Progenitor cell of endocrine pancreas (in vitro differentiated cells): ENCODE measurements around the gene PRSS53. TPM values are rescaled to one million over a fixed set of nuclear protein-coding genes. Genes with fewer than 3 reads are reported as not detected.

Source experiments
- DNase-seq: peaks from one replicate; pipeline ENCODE4 v3.0.0; 2021; ENCODE audit warnings: low spot score; ENCODE audit not compliant: unreplicated experiment
- H3K27ac Mint-ChIP-seq: 2 replicates; pipeline ENCODE4 v1.8.0; 2021; ENCODE audit warnings: mild to moderate bottlenecking, moderate library complexity, mixed read lengths
- H3K27me3 Mint-ChIP-seq: 2 replicates; pipeline ENCODE4 v1.8.0; 2021; ENCODE audit warnings: mixed read lengths
- H3K36me3 Mint-ChIP-seq: 2 replicates; pipeline ENCODE4 v1.8.0; 2022; ENCODE audit warnings: mixed read lengths; ENCODE audit not compliant: insufficient read depth
- H3K4me1 Mint-ChIP-seq: 2 replicates; pipeline ENCODE4 v1.8.0; 2021; ENCODE audit warnings: low read depth, mixed read lengths
- H3K4me3 Mint-ChIP-seq: 2 replicates; pipeline ENCODE4 v1.8.0; 2021; ENCODE audit warnings: low read depth, mild to moderate bottlenecking, moderate library complexity, mixed read lengths
- H3K9me3 Mint-ChIP-seq: 2 replicates; pipeline ENCODE4 v1.8.0; 2021; ENCODE audit warnings: low read depth, mixed read lengths
- total RNA-seq: library from RNA; stranded (reverse); gene quantifications from 2 replicates; pipeline ENCODE4 v1.2.1, GENCODE V29; 2021
- TF ChIP-seq, protein P1 (sequence below): fragments of 200-600 bp; sonication (generic); IDR thresholded peaks from one replicate; pipeline ENCODE4 v1.5.0; 2021; ENCODE audit warnings: antibody characterized with exemption, mild to moderate bottlenecking; ENCODE audit not compliant: unreplicated experiment

PRSS53 gene
- total RNA-seq, 1 donor from 2014 or later = 2.3 TPM

GRCh38 chr16:31113121-31114120, 24.7 kb upstream of the PRSS53 start:
- peaks cover 8% of the 10 kb centered on the region for H3K4me1 Mint-ChIP-seq
- TF ChIP-seq, protein P1, sequence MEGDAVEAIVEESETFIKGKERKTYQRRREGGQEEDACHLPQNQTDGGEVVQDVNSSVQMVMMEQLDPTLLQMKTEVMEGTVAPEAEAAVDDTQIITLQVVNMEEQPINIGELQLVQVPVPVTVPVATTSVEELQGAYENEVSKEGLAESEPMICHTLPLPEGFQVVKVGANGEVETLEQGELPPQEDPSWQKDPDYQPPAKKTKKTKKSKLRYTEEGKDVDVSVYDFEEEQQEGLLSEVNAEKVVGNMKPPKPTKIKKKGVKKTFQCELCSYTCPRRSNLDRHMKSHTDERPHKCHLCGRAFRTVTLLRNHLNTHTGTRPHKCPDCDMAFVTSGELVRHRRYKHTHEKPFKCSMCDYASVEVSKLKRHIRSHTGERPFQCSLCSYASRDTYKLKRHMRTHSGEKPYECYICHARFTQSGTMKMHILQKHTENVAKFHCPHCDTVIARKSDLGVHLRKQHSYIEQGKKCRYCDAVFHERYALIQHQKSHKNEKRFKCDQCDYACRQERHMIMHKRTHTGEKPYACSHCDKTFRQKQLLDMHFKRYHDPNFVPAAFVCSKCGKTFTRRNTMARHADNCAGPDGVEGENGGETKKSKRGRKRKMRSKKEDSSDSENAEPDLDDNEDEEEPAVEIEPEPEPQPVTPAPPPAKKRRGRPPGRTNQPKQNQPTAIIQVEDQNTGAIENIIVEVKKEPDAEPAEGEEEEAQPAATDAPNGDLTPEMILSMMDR = no peak
- H3K27ac Mint-ChIP-seq = no peak overlapping the region
- no peaks in the 10 kb centered on the region for H3K9me3 Mint-ChIP-seq
- peak overlapping the region; percentile 29 for H3K4me3 Mint-ChIP-seq
- H3K27me3 Mint-ChIP-seq = no peaks in the 10 kb centered on the region
- H3K36me3 Mint-ChIP-seq = peaks cover 7% of the 10 kb centered on the region
- no peak for DNase-seq

DNA sequence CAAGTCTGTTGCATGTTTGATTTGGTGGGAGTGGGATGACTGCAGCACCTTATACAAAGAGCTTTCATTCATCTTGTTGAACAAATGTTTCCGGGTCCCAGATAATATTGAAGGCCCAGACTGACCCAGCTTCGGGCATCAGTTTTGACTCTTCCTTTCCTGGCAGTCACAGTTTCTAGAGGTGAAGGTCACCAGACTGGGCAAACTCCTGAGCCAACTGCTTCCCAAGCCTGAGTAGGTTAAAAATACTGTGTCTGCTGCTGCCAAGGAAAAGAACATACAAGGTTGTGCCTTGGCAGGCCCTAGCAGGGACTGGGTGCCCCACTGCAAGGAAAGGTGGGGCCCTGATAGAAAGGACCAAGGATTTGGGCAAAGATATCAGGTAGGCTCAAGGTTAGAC, 24.0 kb upstream of the PRSS53 start:
- no peak overlapping the region for H3K4me3 Mint-ChIP-seq

DNA sequence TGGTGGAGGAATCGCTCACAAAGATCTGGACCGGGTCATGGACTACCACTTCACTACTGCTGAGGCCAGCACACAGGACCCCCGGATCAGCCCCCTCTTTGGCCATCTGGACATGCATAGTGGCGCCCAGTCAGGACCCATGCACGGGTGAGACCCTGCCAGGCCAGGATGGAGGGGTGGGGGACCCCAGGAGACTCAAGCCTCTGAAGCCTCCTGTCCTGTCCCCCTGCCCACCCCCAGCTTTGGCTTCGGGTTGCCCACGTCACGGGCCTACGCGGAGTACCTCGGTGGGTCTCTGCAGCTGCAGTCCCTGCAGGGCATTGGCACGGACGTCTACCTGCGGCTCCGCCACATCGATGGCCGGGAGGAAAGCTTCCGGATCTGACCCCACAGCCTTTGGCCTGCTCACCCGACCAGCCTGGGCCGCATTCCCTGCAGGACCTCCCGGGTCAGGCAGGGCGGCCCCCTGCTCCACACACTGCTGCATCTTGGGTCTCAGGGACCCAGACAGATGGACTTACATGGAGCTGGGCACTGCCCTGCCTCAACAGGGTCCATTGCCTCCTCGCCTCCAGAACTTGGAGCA, 23.2 kb upstream of the PRSS53 start:
- Mint-ChIP-seq H3K27ac (no peak overlapping the region), H3K9me3 (no peaks in the 10 kb centered on the region), H3K4me3 (no peak overlapping the region), H3K4me1 (peaks cover 2% of the 10 kb centered on the region), H3K27me3 (no peaks in the 10 kb centered on the region), H3K36me3 (peaks cover 6% of the 10 kb centered on the region)
- TF ChIP-seq, protein P1 = no peak
- DNase-seq = no peak

More for the DNA sequence above, 24.0 kb upstream of the PRSS53 start:
- Mint-ChIP-seq H3K36me3 (peaks cover 6% of the 10 kb centered on the region), H3K27ac (no peak overlapping the region), H3K9me3 (no peaks in the 10 kb centered on the region), H3K4me1 (peaks cover 2% of the 10 kb centered on the region), H3K27me3 (no peaks in the 10 kb centered on the region)
- DNase-seq = no peak
- TF ChIP-seq, protein P1 = no peak

- no peaks in the 10 kb centered on the region for H3K9me3 Mint-ChIP-seq
- TF ChIP-seq, protein P1 = no peak
- peak overlapping the region; percentile 59 for H3K27ac Mint-ChIP-seq
- DNase-seq = no peak
- peak overlapping the region; percentile 68 for H3K4me3 Mint-ChIP-seq
- peaks cover 6% of the 10 kb centered on the region for H3K36me3 Mint-ChIP-seq
- H3K4me1 Mint-ChIP-seq = peaks cover 2% of the 10 kb centered on the region
- no peaks in the 10 kb centered on the region for H3K27me3 Mint-ChIP-seq
Measured at GRCh38 chr16:31110106-31111034, 21.6 kb upstream of the PRSS53 start.
